ENCODE results near the gene CDC14B. TPM values are rescaled to one million over a fixed set of nuclear protein-coding genes. Genes with fewer than 3 reads are reported as not detected.

CDC14B gene
- total RNA-seq, 1 donor from 2014 or later, result 21.4 TPM

GRCh38 chr9:96665789-96666188 is 46.1 kb upstream of the CDC14B start:
- no peaks in the 10 kb centered on the region for H3K36me3 Mint-ChIP-seq (ENCODE audit: low read depth, unreplicated experiment)

GRCh38 chr9:96663506-96664120 is 44.0 kb upstream of the CDC14B start:
- H3K27me3 Mint-ChIP-seq (ENCODE audit: unreplicated experiment), result peaks cover 3% of the 10 kb centered on the region
- TF ChIP-seq, protein P1, sequence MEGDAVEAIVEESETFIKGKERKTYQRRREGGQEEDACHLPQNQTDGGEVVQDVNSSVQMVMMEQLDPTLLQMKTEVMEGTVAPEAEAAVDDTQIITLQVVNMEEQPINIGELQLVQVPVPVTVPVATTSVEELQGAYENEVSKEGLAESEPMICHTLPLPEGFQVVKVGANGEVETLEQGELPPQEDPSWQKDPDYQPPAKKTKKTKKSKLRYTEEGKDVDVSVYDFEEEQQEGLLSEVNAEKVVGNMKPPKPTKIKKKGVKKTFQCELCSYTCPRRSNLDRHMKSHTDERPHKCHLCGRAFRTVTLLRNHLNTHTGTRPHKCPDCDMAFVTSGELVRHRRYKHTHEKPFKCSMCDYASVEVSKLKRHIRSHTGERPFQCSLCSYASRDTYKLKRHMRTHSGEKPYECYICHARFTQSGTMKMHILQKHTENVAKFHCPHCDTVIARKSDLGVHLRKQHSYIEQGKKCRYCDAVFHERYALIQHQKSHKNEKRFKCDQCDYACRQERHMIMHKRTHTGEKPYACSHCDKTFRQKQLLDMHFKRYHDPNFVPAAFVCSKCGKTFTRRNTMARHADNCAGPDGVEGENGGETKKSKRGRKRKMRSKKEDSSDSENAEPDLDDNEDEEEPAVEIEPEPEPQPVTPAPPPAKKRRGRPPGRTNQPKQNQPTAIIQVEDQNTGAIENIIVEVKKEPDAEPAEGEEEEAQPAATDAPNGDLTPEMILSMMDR (IDR thresholded peaks at IDR 0.05; ENCODE audit: unreplicated experiment), result no peak
- H3K9me3 Mint-ChIP-seq (ENCODE audit: unreplicated experiment), result no peaks in the 10 kb centered on the region
- H3K27ac Mint-ChIP-seq (ENCODE audit: unreplicated experiment), result no peak overlapping the region
- DNase-seq (ENCODE audit: low spot score), result no peak
- no peaks in the 10 kb centered on the region for H3K36me3 Mint-ChIP-seq (ENCODE audit: low read depth, unreplicated experiment)
- no peak overlapping the region for H3K4me3 Mint-ChIP-seq (ENCODE audit: unreplicated experiment)
- no peaks in the 10 kb centered on the region for H3K4me1 Mint-ChIP-seq (ENCODE audit: unreplicated experiment)

More at GRCh38 chr9:96665789-96666188, 46.1 kb upstream of the CDC14B start:
- TF ChIP-seq, protein P1 (IDR thresholded peaks at IDR 0.05; ENCODE audit: unreplicated experiment), result no peak
- H3K27ac Mint-ChIP-seq (ENCODE audit: unreplicated experiment), result no peak overlapping the region
- no peaks in the 10 kb centered on the region for H3K27me3 Mint-ChIP-seq (ENCODE audit: unreplicated experiment)
- H3K4me3 Mint-ChIP-seq (ENCODE audit: unreplicated experiment), result no peak overlapping the region
- DNase-seq (ENCODE audit: low spot score), result no peak
- no peaks in the 10 kb centered on the region for H3K4me1 Mint-ChIP-seq (ENCODE audit: unreplicated experiment)
- H3K9me3 Mint-ChIP-seq (ENCODE audit: unreplicated experiment), result no peaks in the 10 kb centered on the region

DNA sequence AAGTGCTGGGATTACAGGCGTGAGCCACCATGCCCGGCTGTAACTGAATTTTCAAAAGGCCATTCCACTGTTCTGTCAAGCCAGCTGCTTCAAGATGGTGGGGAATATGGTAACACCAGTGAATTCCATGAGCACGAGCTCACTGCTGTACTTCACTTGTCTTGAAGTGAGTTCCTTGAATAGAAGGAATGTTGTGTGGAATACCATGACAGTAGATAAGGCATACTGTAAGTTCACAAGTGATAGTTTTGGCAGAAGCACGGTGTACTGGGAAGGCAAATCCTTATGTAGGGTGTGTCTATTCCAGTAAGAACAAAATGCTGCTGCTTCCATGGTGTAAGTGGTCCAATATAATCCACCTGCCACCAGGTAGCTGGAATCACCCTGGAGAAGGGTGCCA is 42.1 kb upstream of the CDC14B start:
- no peaks in the 10 kb centered on the region for H3K36me3 Mint-ChIP-seq (ENCODE audit: low read depth, unreplicated experiment)

GRCh38 chr9:96660692-96661248 is 41.1 kb upstream of the CDC14B start:
- Mint-ChIP-seq H3K4me1 (ENCODE audit: unreplicated experiment) (peaks cover 3% of the 10 kb centered on the region), H3K9me3 (ENCODE audit: unreplicated experiment) (no peaks in the 10 kb centered on the region), H3K27ac (ENCODE audit: unreplicated experiment) (no peak overlapping the region), H3K27me3 (ENCODE audit: unreplicated experiment) (peaks cover 8% of the 10 kb centered on the region), H3K4me3 (ENCODE audit: unreplicated experiment) (no peak overlapping the region), H3K36me3 (ENCODE audit: low read depth, unreplicated experiment) (no peaks in the 10 kb centered on the region)
- TF ChIP-seq, protein P1 (IDR thresholded peaks at IDR 0.05; ENCODE audit: unreplicated experiment), result no peak
- no peak for DNase-seq (ENCODE audit: low spot score)

More for the DNA sequence above, 42.1 kb upstream of the CDC14B start:
- TF ChIP-seq, protein P1 (IDR thresholded peaks at IDR 0.05; ENCODE audit: unreplicated experiment), result no peak
- Mint-ChIP-seq H3K9me3 (ENCODE audit: unreplicated experiment) (no peaks in the 10 kb centered on the region), H3K4me1 (ENCODE audit: unreplicated experiment) (no peaks in the 10 kb centered on the region), H3K4me3 (ENCODE audit: unreplicated experiment) (no peak overlapping the region), H3K27me3 (ENCODE audit: unreplicated experiment) (peaks cover 3% of the 10 kb centered on the region), H3K27ac (ENCODE audit: unreplicated experiment) (no peak overlapping the region)
- no peak for DNase-seq (ENCODE audit: low spot score)

- peak within 1 kb of the TSS; percentile 95 for H3K4me3 Mint-ChIP-seq (ENCODE audit: unreplicated experiment)
- no peaks in the 10 kb centered on the region for H3K9me3 Mint-ChIP-seq (ENCODE audit: unreplicated experiment)
- TF ChIP-seq, protein P1 (IDR thresholded peaks at IDR 0.05; ENCODE audit: unreplicated experiment), result no peak
- peak; percentile 82 for DNase-seq (ENCODE audit: low spot score)
- H3K27ac Mint-ChIP-seq (ENCODE audit: unreplicated experiment), result peak within 1 kb of the TSS; percentile 99
- peaks cover 8% of the 10 kb centered on the region for H3K36me3 Mint-ChIP-seq (ENCODE audit: low read depth, unreplicated experiment)
- peaks cover 13% of the 10 kb centered on the region for H3K27me3 Mint-ChIP-seq (ENCODE audit: unreplicated experiment)
- H3K4me1 Mint-ChIP-seq (ENCODE audit: unreplicated experiment), result peaks cover 10% of the 10 kb centered on the region
Measured at GRCh38 chr9:96655198-96655851, 35.7 kb upstream of the CDC14B start, which contains the start of gene PRXL2C. Gene PRXL2C (minus strand): TSS chr9:96655317. CDS start chr9:96655281, 36 bp downstream.
